HG02884 (cell line): ENCODE measurements around the gene PLCB2.

Source experiments
- ATAC-seq: cut with Tn5 transposase; IDR thresholded peaks from one replicate; pipeline ENCODE4 v1.9.1; 2021; ENCODE audit warnings: mild to moderate bottlenecking, moderate library complexity; ENCODE audit not compliant: unreplicated experiment

The PLCB2 gene

DNA sequence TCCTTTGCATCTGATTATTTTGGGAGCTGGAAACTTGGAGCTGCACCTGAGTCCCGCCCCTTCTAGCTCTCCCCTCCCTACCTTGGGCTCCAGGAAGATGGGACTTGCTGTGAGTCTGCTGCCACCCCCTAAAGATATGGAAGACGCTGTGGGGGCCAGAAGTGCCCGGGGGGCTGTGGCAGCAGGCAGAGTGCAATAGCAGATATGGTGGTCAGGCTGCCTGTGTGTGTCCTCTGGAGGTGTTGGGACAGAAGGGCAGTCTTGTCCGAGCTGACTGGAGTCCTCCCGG lies 68.4 kb downstream of the PLCB2 start:
- no peak for ATAC-seq

DNA sequence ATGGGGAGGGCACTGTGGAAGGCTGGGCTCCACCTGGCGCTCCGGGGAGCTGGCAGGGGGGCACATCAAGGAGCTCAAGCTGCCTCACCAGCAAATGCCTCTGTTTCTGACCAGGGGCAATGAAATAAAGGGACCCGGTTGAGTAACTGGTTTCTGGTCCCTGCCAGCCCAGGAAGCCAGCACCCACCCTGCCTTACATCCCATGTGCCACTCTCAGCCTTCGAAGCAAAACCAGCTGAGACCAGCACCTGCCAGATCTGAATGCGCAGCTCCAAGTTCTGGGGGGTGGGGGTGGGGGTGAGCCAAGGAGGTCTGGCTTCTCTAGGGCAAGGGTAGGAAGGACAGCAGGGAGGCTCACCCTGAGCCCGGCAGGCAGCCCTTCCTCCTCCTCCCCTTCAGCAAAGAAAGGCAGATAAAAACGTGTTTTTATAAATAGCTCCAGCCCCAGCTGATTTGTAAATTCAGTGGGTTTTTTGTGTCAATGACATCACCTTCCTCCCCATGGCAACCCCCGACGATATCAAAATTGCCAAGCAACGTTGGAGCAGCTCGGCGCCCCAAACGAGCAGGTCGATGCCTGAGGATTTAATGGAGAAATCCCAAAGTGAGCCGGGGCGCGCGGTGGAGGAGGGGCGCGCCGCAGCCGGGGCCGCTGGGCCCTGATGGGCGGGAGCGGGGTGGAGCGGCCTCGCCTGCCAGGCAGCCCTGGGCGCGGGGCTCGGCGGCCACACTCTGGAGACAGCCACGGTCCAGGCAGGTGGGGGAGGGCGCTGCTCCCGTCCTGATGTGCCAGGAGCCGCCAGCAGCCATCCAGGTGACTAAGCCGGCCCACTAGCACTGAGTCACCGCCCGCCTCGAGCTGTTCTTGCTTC lies 69.0 kb downstream of the PLCB2 start, which contains the start of gene PAK6:
Gene PAK6, plus strand, starts transcription at position 532 of the 872 bp plus-strand sequence. CDS start 25,723 bp downstream, outside the sequence.
- ATAC-seq: no peak
